ENCODE data around the gene SNX25. TPM values are rescaled to one million over a fixed set of nuclear protein-coding genes. Genes with fewer than 3 reads are reported as not detected.

The SNX25 gene
- total and polyA plus RNA-seq, 2 donors (not counting 1 experiment from before 2014, with no cell fraction given) = 12.0 to 77.6 TPM

DNA sequence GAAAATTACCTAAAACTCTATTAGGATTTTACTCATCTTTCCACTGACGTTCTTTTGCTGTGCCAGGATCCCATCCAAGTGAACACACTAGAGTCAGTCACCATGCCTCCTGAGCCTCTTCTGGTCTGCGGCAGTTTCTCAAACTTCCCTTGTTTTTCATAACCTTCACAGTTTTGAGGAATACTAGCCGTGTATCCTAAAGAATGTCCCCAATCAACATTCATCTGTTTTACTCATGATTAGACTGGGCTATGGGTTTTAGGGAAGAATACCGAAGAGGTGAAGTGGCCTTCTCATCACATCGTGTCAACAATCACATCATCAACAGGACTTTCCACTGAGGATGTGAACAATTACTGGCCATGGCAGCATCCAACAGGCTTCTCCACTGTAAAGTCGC lies 181.5 kb downstream of the SNX25 start:
- H3K27me3 ChIP-seq (replicated peaks in 1 of 4; ENCODE audit: control extremely low read depth in 1 of 4, control insufficient read depth in 3 of 4, insufficient read depth in 4 of 4, low read length in 3 of 4) = no peaks in the 10 kb centered on the region

DNA sequence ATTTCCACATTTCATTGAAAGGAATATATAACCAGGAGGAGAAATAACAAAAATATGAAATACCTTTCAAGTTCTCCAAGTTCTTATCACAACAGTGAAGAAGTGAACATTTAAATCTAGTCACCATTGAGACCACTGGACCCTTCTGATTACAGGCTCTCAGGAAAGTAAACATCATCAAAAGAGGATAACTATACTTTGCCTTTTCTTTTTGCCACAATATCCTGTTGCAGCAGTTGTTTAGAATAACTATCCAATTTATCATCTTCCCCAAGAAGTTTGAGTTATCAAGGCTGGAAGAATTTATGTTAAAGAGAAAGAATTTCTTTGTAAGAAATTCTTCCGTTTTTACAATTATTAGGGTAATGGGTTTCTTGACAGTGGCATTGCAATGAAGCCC lies 182.8 kb downstream of the SNX25 start:
- H3K27ac ChIP-seq (ENCODE audit: low read length in 2 of 2) = no peak overlapping the region
- no peak overlapping the region for H2AFZ ChIP-seq (ENCODE audit: insufficient read depth, low read depth, low read length, poor library complexity, severe bottlenecking)
- DNase-seq (no peak), ATAC-seq (ENCODE audit: low read depth) (no peak)
- Mint-ChIP-seq H3K4me3 (no peak overlapping the region), H3K27me3 (no peaks in the 10 kb centered on the region), H3K4me1 (peaks cover 37% of the 10 kb centered on the region), H3K9me3 (ENCODE audit: insufficient read depth) (no peaks in the 10 kb centered on the region), H3K27ac (no peak overlapping the region)
- H3K9me3 ChIP-seq (ENCODE audit: control extremely low read depth in 1 of 3, control insufficient read depth in 2 of 3, insufficient read depth in 1 of 3, low read length in 2 of 3) = no peaks in the 10 kb centered on the region
- H3K4me2 ChIP-seq (replicated peaks; ENCODE audit: low read depth, low read length, poor library complexity, severe bottlenecking) = no peak overlapping the region
- no peaks in the 10 kb centered on the region for H3K36me3 ChIP-seq (replicated peaks in 1 of 2; ENCODE audit: control extremely low read depth in 1 of 2, control insufficient read depth in 1 of 2, extremely low read depth in 1 of 2, insufficient read depth in 2 of 2, low read length in 1 of 2)
- intact Hi-C loops (cut with micrococcal nuclease) = loop anchor here (10.0 kb wide), 2 partner anchors 803 to 1127 kb away; partner anchors contain the start of gene CYP4V2
- peaks cover 19 to 22% of the 10 kb centered on the region in 2 donors for H3K4me1 ChIP-seq (ENCODE audit: control insufficient read depth in 2 of 2, insufficient read depth in 2 of 2, low read length in 2 of 2)
- no peaks in the 10 kb centered on the region for H3K27me3 ChIP-seq (replicated peaks in 1 of 4; ENCODE audit: control extremely low read depth in 1 of 4, control insufficient read depth in 3 of 4, insufficient read depth in 4 of 4, low read length in 3 of 4)
- no peaks in the 10 kb centered on the region for H3K79me2 ChIP-seq (ENCODE audit: control insufficient read depth, insufficient read depth, low read length)
- ChIA-PET POLR2A (no interaction called here), CTCF (no interaction called here)
- H3K4me3 ChIP-seq (ENCODE audit: control extremely low read depth in 1 of 5, extremely low read depth in 1 of 5, insufficient read depth in 1 of 5, low read depth in 2 of 5, low read length in 4 of 5) = no peak overlapping the region
- no peaks in the 10 kb centered on the region for H4K20me1 ChIP-seq (ENCODE audit: control insufficient read depth, insufficient read depth, low read length, poor library complexity, severe bottlenecking)
- TF ChIP-seq, protein P1, sequence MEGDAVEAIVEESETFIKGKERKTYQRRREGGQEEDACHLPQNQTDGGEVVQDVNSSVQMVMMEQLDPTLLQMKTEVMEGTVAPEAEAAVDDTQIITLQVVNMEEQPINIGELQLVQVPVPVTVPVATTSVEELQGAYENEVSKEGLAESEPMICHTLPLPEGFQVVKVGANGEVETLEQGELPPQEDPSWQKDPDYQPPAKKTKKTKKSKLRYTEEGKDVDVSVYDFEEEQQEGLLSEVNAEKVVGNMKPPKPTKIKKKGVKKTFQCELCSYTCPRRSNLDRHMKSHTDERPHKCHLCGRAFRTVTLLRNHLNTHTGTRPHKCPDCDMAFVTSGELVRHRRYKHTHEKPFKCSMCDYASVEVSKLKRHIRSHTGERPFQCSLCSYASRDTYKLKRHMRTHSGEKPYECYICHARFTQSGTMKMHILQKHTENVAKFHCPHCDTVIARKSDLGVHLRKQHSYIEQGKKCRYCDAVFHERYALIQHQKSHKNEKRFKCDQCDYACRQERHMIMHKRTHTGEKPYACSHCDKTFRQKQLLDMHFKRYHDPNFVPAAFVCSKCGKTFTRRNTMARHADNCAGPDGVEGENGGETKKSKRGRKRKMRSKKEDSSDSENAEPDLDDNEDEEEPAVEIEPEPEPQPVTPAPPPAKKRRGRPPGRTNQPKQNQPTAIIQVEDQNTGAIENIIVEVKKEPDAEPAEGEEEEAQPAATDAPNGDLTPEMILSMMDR (IDR thresholded peaks at IDR 0.05) = no peak
- no peak for TF ChIP-seq EZH2 (IDR thresholded peaks at IDR 0.05; ENCODE audit: borderline replicate concordance, insufficient read depth, low read depth, low read length, poor library complexity, severe bottlenecking)
- no peak overlapping the region for H3K9ac ChIP-seq (ENCODE audit: low read length)
- WGBS (ENCODE audit: insufficient coverage) = no CpG with 5 or more reads among the region's 1 CpG

More for the DNA sequence above, 181.5 kb downstream of the SNX25 start:
- H3K4me1 ChIP-seq (ENCODE audit: control insufficient read depth in 2 of 2, insufficient read depth in 2 of 2, low read length in 2 of 2) = peaks cover 14 to 15% of the 10 kb centered on the region in 2 donors
- Mint-ChIP-seq H3K27me3 (no peaks in the 10 kb centered on the region), H3K27ac (peak overlapping the region; percentile 26), H3K9me3 (ENCODE audit: insufficient read depth) (no peaks in the 10 kb centered on the region), H3K4me3 (no peak overlapping the region), H3K4me1 (peaks cover 32% of the 10 kb centered on the region)
- POLR2A ChIA-PET = no interaction called here
- no peak overlapping the region for H3K27ac ChIP-seq (ENCODE audit: low read length in 2 of 2)
- no peaks in the 10 kb centered on the region for H4K20me1 ChIP-seq (ENCODE audit: control insufficient read depth, insufficient read depth, low read length, poor library complexity, severe bottlenecking)
- intact Hi-C loops (cut with micrococcal nuclease) = loop anchor here (10.0 kb wide), 2 partner anchors 804 to 1126 kb away; partner anchors contain the start of gene CYP4V2
- CTCF ChIA-PET = no interaction called here
- H3K4me2 ChIP-seq (replicated peaks; ENCODE audit: low read depth, low read length, poor library complexity, severe bottlenecking) = no peak overlapping the region
- no peaks in the 10 kb centered on the region for H3K36me3 ChIP-seq (replicated peaks in 1 of 2; ENCODE audit: control extremely low read depth in 1 of 2, control insufficient read depth in 1 of 2, extremely low read depth in 1 of 2, insufficient read depth in 2 of 2, low read length in 1 of 2)
- H3K9ac ChIP-seq (ENCODE audit: low read length) = no peak overlapping the region
- no peak for TF ChIP-seq EZH2 (IDR thresholded peaks at IDR 0.05; ENCODE audit: borderline replicate concordance, insufficient read depth, low read depth, low read length, poor library complexity, severe bottlenecking)
- TF ChIP-seq, protein P1 (IDR thresholded peaks at IDR 0.05) = no peak
- H3K9me3 ChIP-seq (ENCODE audit: control extremely low read depth in 1 of 3, control insufficient read depth in 2 of 3, insufficient read depth in 1 of 3, low read length in 2 of 3) = no peaks in the 10 kb centered on the region
- ATAC-seq (ENCODE audit: low read depth) = no peak
- H3K79me2 ChIP-seq (ENCODE audit: control insufficient read depth, insufficient read depth, low read length) = no peaks in the 10 kb centered on the region
- H2AFZ ChIP-seq (ENCODE audit: insufficient read depth, low read depth, low read length, poor library complexity, severe bottlenecking) = no peak overlapping the region
- no peak overlapping the region for H3K4me3 ChIP-seq (ENCODE audit: control extremely low read depth in 1 of 5, extremely low read depth in 1 of 5, insufficient read depth in 1 of 5, low read depth in 2 of 5, low read length in 4 of 5)
- no peak for DNase-seq
- 94% methylated on average over 3 of the region's 6 CpGs for WGBS (ENCODE audit: insufficient coverage)

Data from B cell (primary cell).